WTC11 (cell line): Measurements from ENCODE around the gene GPR139. TPM values are rescaled to one million over a fixed set of nuclear protein-coding genes. Genes with fewer than 3 reads are reported as not detected.

Experiments
- ATAC-seq: fragments of 200-7000 bp; cut with Tn5 transposase; 2 replicates; pipeline ENCODE4 v1.10.0; 2021; ENCODE audit warnings: mild to moderate bottlenecking, moderate library complexity
- CTCF ChIA-PET: fragments of 300-600 bp; sonication (Branson Sonifier 250); formaldehyde crosslinking; loops from one replicate; lab custom pipeline; 2021; ENCODE audit warnings: antibody characterized with exemption; lab: Charles Lee
- POLR2A ChIA-PET: fragments of 350-600 bp; sonication (Branson Sonifier 250); formaldehyde crosslinking; loops from one replicate; lab custom pipeline; 2021; ENCODE audit warnings: antibody characterized with exemption; lab: Charles Lee
- DNase-seq: peaks from one replicate; pipeline ENCODE4 v3.0.0; 2021; ENCODE audit warnings: low spot score
- H3K27ac Mint-ChIP-seq: 2 replicates; pipeline ENCODE4 v1.8.0; 2021; ENCODE audit warnings: mixed read lengths
- H3K27me3 Mint-ChIP-seq: 2 replicates; pipeline ENCODE4 v1.8.0; 2021; ENCODE audit warnings: low read depth, mild to moderate bottlenecking, moderate library complexity, mixed read lengths
- H3K36me3 Mint-ChIP-seq: 2 replicates; pipeline ENCODE4 v1.8.0; 2021; ENCODE audit warnings: mixed read lengths
- H3K4me1 Mint-ChIP-seq: 2 replicates; pipeline ENCODE4 v1.8.0; 2022; ENCODE audit warnings: mixed read lengths
- H3K4me3 Mint-ChIP-seq: 2 replicates; pipeline ENCODE4 v1.8.0; 2021; ENCODE audit warnings: mild to moderate bottlenecking, moderate library complexity, mixed read lengths
- H3K9me3 Mint-ChIP-seq: 2 replicates; pipeline ENCODE4 v1.8.0; 2021; ENCODE audit warnings: mixed read lengths
- AR ChIP-seq: fragments of 250-450 bp; sonication (Bioruptor Pico); IDR thresholded peaks from 2 replicates; pipeline ENCODE4 v1.9.0; 2021; ENCODE audit warnings: mild to moderate bottlenecking
- CDX4 ChIP-seq: fragments of 250-450 bp; sonication (Bioruptor Pico); IDR thresholded peaks from 2 replicates; pipeline ENCODE4 v1.9.0; 2021; ENCODE audit warnings: moderate library complexity, mild to moderate bottlenecking, inconsistent platforms, borderline replicate concordance
- E2F1 ChIP-seq: sonication (generic); formaldehyde crosslinking; IDR thresholded peaks from 2 replicates; pipeline ENCODE4 v1.8.0; 2022; ENCODE audit warnings: mild to moderate bottlenecking, missing genetic modification reagents
- ERG ChIP-seq: fragments of 250-450 bp; sonication (Bioruptor Pico); IDR thresholded peaks from 2 replicates; pipeline ENCODE4 v1.8.0; 2021; ENCODE audit warnings: mild to moderate bottlenecking
- FOXJ3 ChIP-seq: sonication (generic); formaldehyde crosslinking; IDR thresholded peaks from 2 replicates; pipeline ENCODE4 v1.9.0; 2021; ENCODE audit warnings: missing genetic modification reagents, mild to moderate bottlenecking, borderline replicate concordance
- HMGA2 ChIP-seq: fragments of 250-450 bp; sonication (Bioruptor Pico); IDR thresholded peaks from 2 replicates; pipeline ENCODE4 v1.4.0; 2021; ENCODE audit warnings: mild to moderate bottlenecking, moderate library complexity
- JAZF1 ChIP-seq: fragments of 250-450 bp; sonication (Bioruptor Pico); IDR thresholded peaks from 2 replicates; pipeline ENCODE4 v1.9.0; 2021; ENCODE audit warnings: moderate library complexity, mild to moderate bottlenecking, inconsistent platforms
- JUN ChIP-seq: sonication (generic); formaldehyde crosslinking; IDR thresholded peaks from 2 replicates; pipeline ENCODE4 v1.8.0; 2023; ENCODE audit warnings: mild to moderate bottlenecking, missing genetic modification reagents
- MXD4 ChIP-seq: fragments of 250-450 bp; sonication (Bioruptor Pico); IDR thresholded peaks from 2 replicates; pipeline ENCODE4 v1.8.0; 2021; ENCODE audit warnings: mild to moderate bottlenecking, moderate library complexity, borderline replicate concordance
- NFATC4 ChIP-seq: fragments of 250-450 bp; sonication (Bioruptor Pico); IDR thresholded peaks from 2 replicates; pipeline ENCODE4 v1.9.0; 2021; ENCODE audit warnings: mild to moderate bottlenecking
- NFYB ChIP-seq: sonication (generic); formaldehyde crosslinking; conservative IDR thresholded peaks from 2 replicates; pipeline ENCODE4 v1.8.0; 2022; ENCODE audit warnings: low read depth, missing genetic modification reagents
- NR1H2 ChIP-seq: sonication (generic); formaldehyde crosslinking; IDR thresholded peaks from 2 replicates; pipeline ENCODE4 v1.9.0; 2021; ENCODE audit warnings: mild to moderate bottlenecking, moderate library complexity, missing genetic modification reagents
- RORB ChIP-seq: fragments of 250-450 bp; sonication (Bioruptor Pico); IDR thresholded peaks from 2 replicates; pipeline ENCODE4 v1.9.0; 2021; ENCODE audit warnings: mild to moderate bottlenecking
- SP1 ChIP-seq: sonication (generic); formaldehyde crosslinking; conservative IDR thresholded peaks from 2 replicates; pipeline ENCODE4 v1.8.1; 2022; ENCODE audit warnings: missing genetic modification reagents
- TCF7 ChIP-seq: sonication (generic); formaldehyde crosslinking; IDR thresholded peaks from 2 replicates; pipeline ENCODE4 v1.8.0; 2022; ENCODE audit warnings: mild to moderate bottlenecking, low read depth, missing genetic modification reagents, moderate library complexity
- TEAD1 ChIP-seq: sonication (generic); formaldehyde crosslinking; IDR thresholded peaks from 2 replicates; pipeline ENCODE4 v1.8.0; 2022; ENCODE audit warnings: mild to moderate bottlenecking, missing genetic modification reagents
- USF1 ChIP-seq: sonication (generic); formaldehyde crosslinking; IDR thresholded peaks from 2 replicates; pipeline ENCODE4 v1.8.0; 2022; ENCODE audit warnings: mild to moderate bottlenecking, missing genetic modification reagents
- USF2 ChIP-seq: sonication (generic); formaldehyde crosslinking; IDR thresholded peaks from 2 replicates; pipeline ENCODE4 v1.8.1; 2023; ENCODE audit warnings: mild to moderate bottlenecking, missing genetic modification reagents, moderate library complexity
- ZBTB21 ChIP-seq: sonication (generic); formaldehyde crosslinking; IDR thresholded peaks from 2 replicates; pipeline ENCODE4 v1.8.1; 2023; ENCODE audit warnings: mild to moderate bottlenecking, missing genetic modification reagents, borderline replicate concordance
- ZNF121 ChIP-seq: sonication (generic); formaldehyde crosslinking; IDR thresholded peaks from 2 replicates; pipeline ENCODE4 v1.8.0; 2023; ENCODE audit warnings: missing genetic modification reagents
- ZNF317 ChIP-seq: sonication (generic); formaldehyde crosslinking; IDR thresholded peaks from 2 replicates; pipeline ENCODE4 v1.8.1; 2023; ENCODE audit warnings: low read depth, mild to moderate bottlenecking, moderate library complexity, missing genetic modification reagents, borderline replicate concordance
- ZNF671 ChIP-seq: fragments of 250-450 bp; sonication (Bioruptor Pico); IDR thresholded peaks from 2 replicates; pipeline ENCODE4 v1.8.0; 2021; ENCODE audit warnings: mild to moderate bottlenecking
- ZSCAN18 ChIP-seq: fragments of 250-450 bp; sonication (Bioruptor Pico); IDR thresholded peaks from 2 replicates; pipeline ENCODE4 v2.1.2; 2022; ENCODE audit warnings: mild to moderate bottlenecking, moderate library complexity
- total RNA-seq: library from RNA; stranded (reverse); gene quantifications from 3 replicates; pipeline ENCODE4 v1.2.3, GENCODE V29; 2021

GPR139 gene
- total RNA-seq, 1 experiment from 2014 or later: 0.48 TPM

- no peak for TF ChIP-seq AR (CRISPR knock-in tag)
- TF ChIP-seq JUN (CRISPR knock-in tag): no peak
- TF ChIP-seq NFATC4 (CRISPR knock-in tag): no peak
- TF ChIP-seq, all 79 proteins: peak for 0
Observed at GRCh38 chr16:20064520-20064919, 9.2 kb downstream of the GPR139 start (continued).

- ATAC-seq: no peak
Observed at GRCh38 chr16:20061132-20061531, 12.6 kb downstream of the GPR139 start.

GRCh38 chr16:20056436-20056835, 17.3 kb downstream of the GPR139 start:
- H3K4me1 Mint-ChIP-seq: no peaks in the 10 kb centered on the region
- no peak for TF ChIP-seq ZNF671
- no peak for TF ChIP-seq CDX4 (CRISPR knock-in tag)
- TF ChIP-seq TEAD1 (CRISPR knock-in tag): no peak
- no peak for TF ChIP-seq ERG (CRISPR knock-in tag)
- no peak for TF ChIP-seq HMGA2 (CRISPR knock-in tag)
- no peak for TF ChIP-seq ZNF121 (CRISPR knock-in tag)
- TF ChIP-seq ZSCAN18 (CRISPR knock-in tag): no peak
- no peak for TF ChIP-seq SP1 (CRISPR knock-in tag)
- no peak for TF ChIP-seq NR1H2 (CRISPR knock-in tag)
- no peak for TF ChIP-seq ZNF317 (CRISPR knock-in tag)
- TF ChIP-seq USF2 (CRISPR knock-in tag): no peak
- no peak for TF ChIP-seq RORB
- no peak for TF ChIP-seq NFYB
- no peak overlapping the region for H3K27ac Mint-ChIP-seq
- H3K9me3 Mint-ChIP-seq: no peaks in the 10 kb centered on the region
- POLR2A ChIA-PET: no interaction called here
- CTCF ChIA-PET: interaction anchor here (1.0 kb wide), 1 partner anchor 149 kb away, joined by 4 read pairs; no protein-coding TSS in a partner anchor
- DNase-seq (no peak), ATAC-seq (no peak)
- H3K27me3 Mint-ChIP-seq: no peaks in the 10 kb centered on the region; the same call in 1 of the 2 replicates
- H3K36me3 Mint-ChIP-seq: no peaks in the 10 kb centered on the region
- no peak overlapping the region for H3K4me3 Mint-ChIP-seq

More at GRCh38 chr16:20061132-20061531, 12.6 kb downstream of the GPR139 start:
- Mint-ChIP-seq H3K9me3 (no peaks in the 10 kb centered on the region), H3K27me3 (no peaks in the 10 kb centered on the region; the same call in 1 of the 2 replicates), H3K36me3 (no peaks in the 10 kb centered on the region), H3K4me3 (no peak overlapping the region), H3K27ac (no peak overlapping the region), H3K4me1 (no peaks in the 10 kb centered on the region)
- ChIA-PET POLR2A (no interaction called here), CTCF (interaction anchor here (1.5 kb wide), 1 partner anchor 153 kb away, joined by 5 read pairs; no protein-coding TSS in a partner anchor)
- no peak for DNase-seq
- TF ChIP-seq ZBTB21: no peak
- no peak for TF ChIP-seq FOXJ3 (CRISPR knock-in tag)
- no peak for TF ChIP-seq TCF7 (CRISPR knock-in tag)
- no peak for TF ChIP-seq ZNF671
- no peak for TF ChIP-seq ZNF121 (CRISPR knock-in tag)
- no peak for TF ChIP-seq JAZF1 (CRISPR knock-in tag)
- TF ChIP-seq USF1 (CRISPR knock-in tag): no peak
- TF ChIP-seq E2F1: no peak
- TF ChIP-seq MXD4 (CRISPR knock-in tag): no peak
